Endothelial cell of umbilical vein (primary cell): ENCODE results near the gene TRIM37.

ENCODE experiments used
- JUN ChIP-seq: IDR thresholded peaks from 2 replicates; pipeline ENCODE4 v1.6.1; 2011; ENCODE audit warnings: borderline replicate concordance, low read depth; ENCODE audit not compliant: insufficient read length, insufficient read depth
- POLR2A ChIP-seq: IDR thresholded peaks from 2 replicates; pipeline ENCODE4 v1.6.1; 2012; ENCODE audit warnings: low read depth, mild to moderate bottlenecking, control low read depth, low read length
- TF ChIP-seq, protein P1 (sequence below), 2 donors: IDR thresholded peaks; 1 replicate in 1 of 2; 2 replicates in 1 of 2; pipeline ENCODE4 v1.5.1; 2011; ENCODE audit warnings: low read length in 2 of 2, mild to moderate bottlenecking in 2 of 2, moderate library complexity in 2 of 2, control low read depth in 1 of 2, inconsistent platforms in 1 of 2, low read depth in 1 of 2; ENCODE audit not compliant: insufficient read depth in 1 of 2; ENCODE audit errors: extremely low read depth in 1 of 2

DNA sequence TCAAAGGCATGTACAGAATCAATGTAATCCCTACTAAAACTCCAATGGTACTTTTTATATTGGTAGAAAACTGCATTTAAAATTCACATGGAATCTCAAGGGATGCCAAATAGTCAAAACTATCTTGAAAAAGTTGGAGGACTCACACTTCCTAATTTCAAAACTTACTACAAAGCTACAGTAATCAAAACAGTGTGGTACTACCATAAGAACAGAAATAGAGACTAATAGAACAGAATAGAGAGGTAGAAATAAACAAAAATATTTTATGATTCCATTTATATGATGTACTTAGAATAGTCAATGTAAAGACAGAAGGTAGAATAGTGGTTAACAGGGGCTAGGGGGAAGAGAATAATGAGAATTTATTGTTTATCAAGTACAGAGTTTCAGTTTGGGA, 8.8 kb downstream of the TRIM37 start:
- TF ChIP-seq JUN, result no peak
- TF ChIP-seq, protein P1, sequence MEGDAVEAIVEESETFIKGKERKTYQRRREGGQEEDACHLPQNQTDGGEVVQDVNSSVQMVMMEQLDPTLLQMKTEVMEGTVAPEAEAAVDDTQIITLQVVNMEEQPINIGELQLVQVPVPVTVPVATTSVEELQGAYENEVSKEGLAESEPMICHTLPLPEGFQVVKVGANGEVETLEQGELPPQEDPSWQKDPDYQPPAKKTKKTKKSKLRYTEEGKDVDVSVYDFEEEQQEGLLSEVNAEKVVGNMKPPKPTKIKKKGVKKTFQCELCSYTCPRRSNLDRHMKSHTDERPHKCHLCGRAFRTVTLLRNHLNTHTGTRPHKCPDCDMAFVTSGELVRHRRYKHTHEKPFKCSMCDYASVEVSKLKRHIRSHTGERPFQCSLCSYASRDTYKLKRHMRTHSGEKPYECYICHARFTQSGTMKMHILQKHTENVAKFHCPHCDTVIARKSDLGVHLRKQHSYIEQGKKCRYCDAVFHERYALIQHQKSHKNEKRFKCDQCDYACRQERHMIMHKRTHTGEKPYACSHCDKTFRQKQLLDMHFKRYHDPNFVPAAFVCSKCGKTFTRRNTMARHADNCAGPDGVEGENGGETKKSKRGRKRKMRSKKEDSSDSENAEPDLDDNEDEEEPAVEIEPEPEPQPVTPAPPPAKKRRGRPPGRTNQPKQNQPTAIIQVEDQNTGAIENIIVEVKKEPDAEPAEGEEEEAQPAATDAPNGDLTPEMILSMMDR (IDR thresholded peaks at IDR 0.05; ENCODE audit: extremely low read depth in 1 of 2, insufficient read depth in 1 of 2, low read depth in 1 of 2, low read length in 2 of 2), result no peak
- no peak for TF ChIP-seq POLR2A
